Spleen (tissue), 7 donors: ENCODE results near the gene HLA-DQB1.
A peak's percentile ranks its signal among the peaks of the same experiment; 100 is the strongest.

ENCODE experiments used
- CTCF ChIP-seq, 11 experiments: fragments of 200-600 bp in 7 of 11; fragments of 450-650 bp in 4 of 11; sonication (generic) in 4 of 11; IDR thresholded peaks in 8 of 11; conservative IDR thresholded peaks in 3 of 11; 1 replicate in 7 of 11; 2 replicates in 4 of 11; pipeline versions ENCODE4 v1.4.0 to v1.8.0; 2016 to 2021; ENCODE audit warnings: antibody characterized with exemption in 11 of 11, inconsistent platforms in 4 of 11, mild to moderate bottlenecking in 1 of 11
- POLR2A ChIP-seq, 3 donors: fragments of 450-650 bp; IDR thresholded peaks; one replicate each; pipeline ENCODE4 v1.5.1; 2017; ENCODE audit warnings: antibody characterized with exemption in 3 of 3, mild to moderate bottlenecking in 1 of 3
- POLR2AphosphoS5 ChIP-seq, 3 donors: sonication (generic); formaldehyde crosslinking; IDR thresholded peaks; one replicate each; pipeline ENCODE4 v1.5.1; 2017; ENCODE audit warnings: antibody characterized with exemption in 3 of 3
- donor health status: DM: no; HTN: no; CAD: no; lungs with moderate emphysema.
- donor health status: DM: no; HTN: no; CAD: no.
- donor health status: DM: no; HTN: no; CAD: no.

GRCh38 chr6:32689531-32690501 lies 23.4 kb upstream of the HLA-DQB1 start:
- TF ChIP-seq POLR2AphosphoS5 (IDR thresholded peaks at IDR 0.05) (no peak), CTCF (IDR thresholded peaks at IDR 0.05 in 8 of 11, conservative IDR thresholded peaks at IDR 0.05 in 3 of 11) (no peak), POLR2A (IDR thresholded peaks at IDR 0.05) (peak in 1 of 3 donors; percentile 58)
